HFF-Myc (cell line): ENCODE measurements around the gene CRYBG1.
"Not testable (repeated sequence)": the region's sequence is repeated elsewhere in the genome, so short reads cannot be mapped to it uniquely, and the experiment has no call there.

ENCODE experiments used
- DNase-seq: peaks from one replicate; pipeline ENCODE4 v3.0.0-alpha.2; 2011; ENCODE audit warnings: low read depth; ENCODE audit errors: extremely low read depth
- H3K4me3 ChIP-seq: replicated peaks from 2 replicates; pipeline ENCODE4 v1.5.1; 2011; ENCODE audit warnings: low read depth, mild to moderate bottlenecking, control low read depth, low read length
- CTCF ChIP-seq: IDR thresholded peaks from 2 replicates; pipeline ENCODE4 v1.5.1; 2012; ENCODE audit warnings: mild to moderate bottlenecking, low read depth, low read length, control low read depth; ENCODE audit errors: missing control alignments

CRYBG1 gene

GRCh38 chr6:106512048-106512967, 151.8 kb downstream of the CRYBG1 start:
- TF ChIP-seq CTCF = peak; percentile 14
- DNase-seq = no peak
- peak overlapping the region; percentile 69 for H3K4me3 ChIP-seq

- no peak for TF ChIP-seq CTCF
- DNase-seq = no peak
- H3K4me3 ChIP-seq = peak overlapping the region; percentile 69
Measured at GRCh38 chr6:106512968-106513574, 152.6 kb downstream of the CRYBG1 start.

GRCh38 chr6:106513808-106514582, 153.5 kb downstream of the CRYBG1 start:
- peak overlapping the region; percentile 69 for H3K4me3 ChIP-seq
- no peak for TF ChIP-seq CTCF
- no peak for DNase-seq

GRCh38 chr6:106514583-106514885, 154.0 kb downstream of the CRYBG1 start:
- peak overlapping the region; percentile 69 for H3K4me3 ChIP-seq
- no peak for DNase-seq
- TF ChIP-seq CTCF = no peak

GRCh38 chr6:106515582-106515981, 155.1 kb downstream of the CRYBG1 start:
- not testable (repeated sequence) for DNase-seq, H3K4me3 ChIP-seq

- TF ChIP-seq CTCF = no peak
- DNase-seq = no peak
- no peak overlapping the region for H3K4me3 ChIP-seq
Measured at GRCh38 chr6:106516616-106517015, 156.1 kb downstream of the CRYBG1 start.

GRCh38 chr6:106517706-106518105, 157.2 kb downstream of the CRYBG1 start:
- no peak for DNase-seq
- no peak overlapping the region for H3K4me3 ChIP-seq
- no peak for TF ChIP-seq CTCF
